Measurements from ENCODE around the gene HBZ.

GRCh38 chr16:118857-119256, 33.6 kb upstream of the HBZ start:
- TF ChIP-seq CTCF (IDR thresholded peaks at IDR 0.05; ENCODE audit: low read length), result no peak
- no peak for TF ChIP-seq EZH2 (optimal IDR thresholded peaks at IDR 0.05; ENCODE audit: low read depth, low read length)
